ENCODE results near the gene PIGS. TPM values are rescaled to one million over a fixed set of nuclear protein-coding genes. Genes with fewer than 3 reads are reported as not detected.

Gene PIGS
- total and polyA plus RNA-seq, 9 of the 15 experiments (the other 6 are each of a cell fraction or from before 2014, with no cell fraction given): 47.5 to 138 (median 57.6) TPM

DNA sequence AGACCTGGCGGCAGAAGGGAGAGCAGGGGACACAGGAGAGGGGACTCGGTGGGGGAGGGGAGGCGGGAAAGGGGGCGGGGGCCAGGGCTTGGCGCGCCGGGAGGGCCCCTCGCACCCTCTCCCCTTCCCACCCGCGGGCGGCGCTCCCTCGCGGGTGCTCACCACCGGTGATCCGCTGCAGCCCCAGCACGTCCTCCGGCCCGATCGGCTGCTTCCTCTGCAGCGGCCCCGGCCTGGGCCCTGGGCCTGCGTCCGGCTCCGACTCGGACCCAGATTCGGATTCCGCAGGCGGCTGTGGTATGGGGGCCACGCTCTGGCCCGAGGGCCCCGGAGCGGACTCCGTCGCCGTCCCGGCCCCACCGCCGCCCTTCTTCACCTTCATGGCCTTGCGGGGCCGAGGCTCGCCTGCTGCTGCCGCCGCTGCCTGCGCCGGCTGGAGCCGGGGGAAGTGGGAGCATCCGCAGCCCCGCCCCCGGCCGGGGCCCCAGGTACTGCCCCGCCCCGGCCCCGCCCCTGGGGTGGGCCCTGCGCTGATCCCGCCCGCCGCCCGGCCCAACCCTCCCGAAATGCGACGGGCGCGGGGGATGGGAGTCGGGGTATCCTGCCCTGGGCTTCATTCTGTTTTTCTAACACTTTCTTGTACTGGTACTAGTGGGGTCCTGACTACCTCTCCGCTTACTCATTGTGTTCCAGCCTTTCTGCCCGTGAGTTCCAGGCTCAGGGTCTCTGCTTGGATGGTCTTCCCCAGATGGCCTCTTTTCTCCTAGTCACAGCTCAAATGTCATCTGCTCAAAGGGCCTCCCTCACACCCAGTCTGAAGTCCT is 18.9 kb downstream of the PIGS start, which contains the start of gene UNC119 (continued):
- TF ChIP-seq, protein P1, sequence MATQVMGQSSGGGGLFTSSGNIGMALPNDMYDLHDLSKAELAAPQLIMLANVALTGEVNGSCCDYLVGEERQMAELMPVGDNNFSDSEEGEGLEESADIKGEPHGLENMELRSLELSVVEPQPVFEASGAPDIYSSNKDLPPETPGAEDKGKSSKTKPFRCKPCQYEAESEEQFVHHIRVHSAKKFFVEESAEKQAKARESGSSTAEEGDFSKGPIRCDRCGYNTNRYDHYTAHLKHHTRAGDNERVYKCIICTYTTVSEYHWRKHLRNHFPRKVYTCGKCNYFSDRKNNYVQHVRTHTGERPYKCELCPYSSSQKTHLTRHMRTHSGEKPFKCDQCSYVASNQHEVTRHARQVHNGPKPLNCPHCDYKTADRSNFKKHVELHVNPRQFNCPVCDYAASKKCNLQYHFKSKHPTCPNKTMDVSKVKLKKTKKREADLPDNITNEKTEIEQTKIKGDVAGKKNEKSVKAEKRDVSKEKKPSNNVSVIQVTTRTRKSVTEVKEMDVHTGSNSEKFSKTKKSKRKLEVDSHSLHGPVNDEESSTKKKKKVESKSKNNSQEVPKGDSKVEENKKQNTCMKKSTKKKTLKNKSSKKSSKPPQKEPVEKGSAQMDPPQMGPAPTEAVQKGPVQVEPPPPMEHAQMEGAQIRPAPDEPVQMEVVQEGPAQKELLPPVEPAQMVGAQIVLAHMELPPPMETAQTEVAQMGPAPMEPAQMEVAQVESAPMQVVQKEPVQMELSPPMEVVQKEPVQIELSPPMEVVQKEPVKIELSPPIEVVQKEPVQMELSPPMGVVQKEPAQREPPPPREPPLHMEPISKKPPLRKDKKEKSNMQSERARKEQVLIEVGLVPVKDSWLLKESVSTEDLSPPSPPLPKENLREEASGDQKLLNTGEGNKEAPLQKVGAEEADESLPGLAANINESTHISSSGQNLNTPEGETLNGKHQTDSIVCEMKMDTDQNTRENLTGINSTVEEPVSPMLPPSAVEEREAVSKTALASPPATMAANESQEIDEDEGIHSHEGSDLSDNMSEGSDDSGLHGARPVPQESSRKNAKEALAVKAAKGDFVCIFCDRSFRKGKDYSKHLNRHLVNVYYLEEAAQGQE (IDR thresholded peaks at IDR 0.05; ENCODE audit: borderline replicate concordance): peak; percentile 86
- TF ChIP-seq, protein P1 (CRISPR knock-in tag; IDR thresholded peaks at IDR 0.05; ENCODE audit: low read depth): 0 out of 2 replicates have a peak, but pooled peaks have one; percentile 23
- TF ChIP-seq IRF2 (CRISPR knock-in tag; IDR thresholded peaks at IDR 0.05) (no peak), SRSF7 (optimal IDR thresholded peaks at IDR 0.05; ENCODE audit: low read depth, low read length) (no peak), PCBP1 (IDR thresholded peaks at IDR 0.05; ENCODE audit: low read depth, low read length, poor library complexity, severe bottlenecking) (peak; percentile 89), MAZ (CRISPR knock-in tag; conservative IDR thresholded peaks at IDR 0.05 in 1 of 2, IDR thresholded peaks at IDR 0.05 in 1 of 2) (peak; percentile 37 to 71; a peak in 3 of 4 replicates), KDM5B (IDR thresholded peaks at IDR 0.05; ENCODE audit: insufficient replicate concordance, low read depth, low read length) (peak; percentile 61), YY1 (IDR thresholded peaks at IDR 0.05; ENCODE audit: borderline replicate concordance in 1 of 3, control insufficient read depth in 1 of 3, extremely low read depth in 1 of 3, insufficient read depth in 3 of 3, insufficient read length in 1 of 3, insufficient replicate concordance in 2 of 3, low read depth in 1 of 3, low read length in 2 of 3) (peak in 2 of 3 experiments; percentile 12 to 22), CXXC5 (CRISPR knock-in tag; IDR thresholded peaks at IDR 0.05) (peak; percentile 56; the same call in 1 of the 2 replicates)
- TF ChIP-seq, protein P2, sequence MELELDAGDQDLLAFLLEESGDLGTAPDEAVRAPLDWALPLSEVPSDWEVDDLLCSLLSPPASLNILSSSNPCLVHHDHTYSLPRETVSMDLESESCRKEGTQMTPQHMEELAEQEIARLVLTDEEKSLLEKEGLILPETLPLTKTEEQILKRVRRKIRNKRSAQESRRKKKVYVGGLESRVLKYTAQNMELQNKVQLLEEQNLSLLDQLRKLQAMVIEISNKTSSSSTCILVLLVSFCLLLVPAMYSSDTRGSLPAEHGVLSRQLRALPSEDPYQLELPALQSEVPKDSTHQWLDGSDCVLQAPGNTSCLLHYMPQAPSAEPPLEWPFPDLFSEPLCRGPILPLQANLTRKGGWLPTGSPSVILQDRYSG (tag; conservative IDR thresholded peaks at IDR 0.05; ENCODE audit: low read depth): no peak
- TF ChIP-seq, protein P3, sequence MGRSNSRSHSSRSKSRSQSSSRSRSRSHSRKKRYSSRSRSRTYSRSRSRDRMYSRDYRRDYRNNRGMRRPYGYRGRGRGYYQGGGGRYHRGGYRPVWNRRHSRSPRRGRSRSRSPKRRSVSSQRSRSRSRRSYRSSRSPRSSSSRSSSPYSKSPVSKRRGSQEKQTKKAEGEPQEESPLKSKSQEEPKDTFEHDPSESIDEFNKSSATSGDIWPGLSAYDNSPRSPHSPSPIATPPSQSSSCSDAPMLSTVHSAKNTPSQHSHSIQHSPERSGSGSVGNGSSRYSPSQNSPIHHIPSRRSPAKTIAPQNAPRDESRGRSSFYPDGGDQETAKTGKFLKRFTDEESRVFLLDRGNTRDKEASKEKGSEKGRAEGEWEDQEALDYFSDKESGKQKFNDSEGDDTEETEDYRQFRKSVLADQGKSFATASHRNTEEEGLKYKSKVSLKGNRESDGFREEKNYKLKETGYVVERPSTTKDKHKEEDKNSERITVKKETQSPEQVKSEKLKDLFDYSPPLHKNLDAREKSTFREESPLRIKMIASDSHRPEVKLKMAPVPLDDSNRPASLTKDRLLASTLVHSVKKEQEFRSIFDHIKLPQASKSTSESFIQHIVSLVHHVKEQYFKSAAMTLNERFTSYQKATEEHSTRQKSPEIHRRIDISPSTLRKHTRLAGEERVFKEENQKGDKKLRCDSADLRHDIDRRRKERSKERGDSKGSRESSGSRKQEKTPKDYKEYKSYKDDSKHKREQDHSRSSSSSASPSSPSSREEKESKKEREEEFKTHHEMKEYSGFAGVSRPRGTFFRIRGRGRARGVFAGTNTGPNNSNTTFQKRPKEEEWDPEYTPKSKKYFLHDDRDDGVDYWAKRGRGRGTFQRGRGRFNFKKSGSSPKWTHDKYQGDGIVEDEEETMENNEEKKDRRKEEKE (IDR thresholded peaks at IDR 0.05; ENCODE audit: borderline replicate concordance in 1 of 2, control insufficient read depth in 1 of 2, low read depth in 2 of 2, low read length in 1 of 2): no peak
